ENCODE measurements around the gene ATPAF2. TPM values are rescaled to one million over a fixed set of nuclear protein-coding genes. Genes with fewer than 3 reads are reported as not detected.

ATPAF2 gene
- polyA plus RNA-seq (2013, experiment 1 of 2), result 18.5 TPM
- 19.0 TPM for polyA plus RNA-seq (2013, experiment 2 of 2)

- H2BK12ac ChIP-seq (ENCODE audit: low read length), result no peak within 1 kb of the TSS
- peaks cover 0 to 2% (median 0%) of the 10 kb centered on the region in 3 experiments for H3K27me3 ChIP-seq (ENCODE audit: control insufficient read depth in 3 of 3, insufficient read depth in 3 of 3, low read depth in 1 of 3, low read length in 3 of 3)
- peak within 1 kb of the TSS; percentile 72 to 99 for H3K4me3 ChIP-seq (ENCODE audit: low read length in 2 of 2)
- H3K14ac ChIP-seq (ENCODE audit: low read length), result peak within 1 kb of the TSS; percentile 98
- H2BK120ac ChIP-seq (ENCODE audit: low read depth, low read length), result peak within 1 kb of the TSS; percentile 43
- peaks cover 7% of the 10 kb centered on the region for H3K79me1 ChIP-seq (ENCODE audit: low read depth, low read length)
- peak within 1 kb of the TSS; percentile 91 for H2AFZ ChIP-seq (ENCODE audit: low read length)
- H2BK15ac ChIP-seq (ENCODE audit: low read length), result no peak within 1 kb of the TSS
- H4K91ac ChIP-seq (ENCODE audit: low read depth, low read length, poor library complexity), result peak within 1 kb of the TSS; percentile 34
- no peak within 1 kb of the TSS for H3K4ac ChIP-seq (ENCODE audit: low read length)
- H3K27ac ChIP-seq (replicated peaks; ENCODE audit: low read length), result no peak within 1 kb of the TSS
- H2BK5ac ChIP-seq (ENCODE audit: low read length), result peak within 1 kb of the TSS; percentile 88
- peak within 1 kb of the TSS; percentile 90 for H3K23ac ChIP-seq (ENCODE audit: low read depth, low read length, poor library complexity)
- peak within 1 kb of the TSS; percentile 89 for H3K4me2 ChIP-seq (ENCODE audit: insufficient read depth, low read length, poor library complexity, severe bottlenecking)
- peak within 1 kb of the TSS; percentile 98 for H3K18ac ChIP-seq (ENCODE audit: low read length)
- H3K9me3 ChIP-seq (replicated peaks in 1 of 2; ENCODE audit: control insufficient read depth in 2 of 2, insufficient read depth in 1 of 2, low read depth in 1 of 2, low read length in 2 of 2), result no peaks in the 10 kb centered on the region
- DNase-seq (ENCODE audit: low spot score), result peak; percentile 99
- peaks cover 13 to 17% of the 10 kb centered on the region in 2 donors for H3K4me1 ChIP-seq (ENCODE audit: control insufficient read depth in 2 of 2, insufficient read depth in 1 of 2, low read depth in 1 of 2, low read length in 2 of 2)
- WGBS, 2 donors (ENCODE audit: extremely low coverage in 2 of 2, insufficient read length in 2 of 2, insufficient replicate concordance in 1 of 2), result no CpG with 5 or more reads among the region's 67 CpGs
- H4K8ac ChIP-seq (ENCODE audit: low read depth, low read length), result no peak within 1 kb of the TSS
- peak within 1 kb of the TSS; percentile 85 for H3K9ac ChIP-seq (ENCODE audit: low read depth, low read length, poor library complexity)
- peak within 1 kb of the TSS; percentile 73 for H2AK5ac ChIP-seq (ENCODE audit: low read depth, low read length)
- H3K36me3 ChIP-seq (replicated peaks in 1 of 2; ENCODE audit: control insufficient read depth in 2 of 2, insufficient read depth in 2 of 2, low read length in 2 of 2), result peaks cover 0 to 2% of the 10 kb centered on the region in 2 donors
Observed at GRCh38 chr17:18038861-18039534, at the start of gene ATPAF2, which contains the start of gene GID4. ATPAF2 (minus strand) TSS chr17:18039168; CDS start chr17:18039013, 155 bp downstream. GID4 (plus strand) TSS chr17:18039408; CDS start chr17:18039465, 57 bp downstream.

- DNase-seq (ENCODE audit: low spot score), result peak; percentile 89
- Histone ChIP-seq H3K9ac (ENCODE audit: low read depth, low read length, poor library complexity) (peak within 1 kb of the TSS; percentile 82), H3K9me3 (replicated peaks in 1 of 2; ENCODE audit: control insufficient read depth in 2 of 2, insufficient read depth in 1 of 2, low read depth in 1 of 2, low read length in 2 of 2) (no peaks in the 10 kb centered on the region), H3K14ac (ENCODE audit: low read length) (no peak within 1 kb of the TSS), H4K91ac (ENCODE audit: low read depth, low read length, poor library complexity) (no peak within 1 kb of the TSS), H4K8ac (ENCODE audit: low read depth, low read length) (no peak within 1 kb of the TSS), H3K27ac (replicated peaks; ENCODE audit: low read length) (peak within 1 kb of the TSS; percentile 43), H3K36me3 (replicated peaks in 1 of 2; ENCODE audit: control insufficient read depth in 2 of 2, insufficient read depth in 2 of 2, low read length in 2 of 2) (peaks cover 1 to 21% of the 10 kb centered on the region in 2 donors), H3K4me2 (ENCODE audit: insufficient read depth, low read length, poor library complexity, severe bottlenecking) (peak within 1 kb of the TSS; percentile 76), H2BK15ac (ENCODE audit: low read length) (peak within 1 kb of the TSS; percentile 80), H3K27me3 (ENCODE audit: control insufficient read depth in 3 of 3, insufficient read depth in 3 of 3, low read depth in 1 of 3, low read length in 3 of 3) (no peaks in the 10 kb centered on the region), H2AFZ (ENCODE audit: low read length) (peak within 1 kb of the TSS; percentile 96), H2BK120ac (ENCODE audit: low read depth, low read length) (peak within 1 kb of the TSS; percentile 96), H3K4me3 (ENCODE audit: low read length in 2 of 2) (peak within 1 kb of the TSS; percentile 79), H2BK12ac (ENCODE audit: low read length) (no peak within 1 kb of the TSS), H3K4ac (ENCODE audit: low read length) (no peak within 1 kb of the TSS), H3K4me1 (ENCODE audit: control insufficient read depth in 2 of 2, insufficient read depth in 1 of 2, low read depth in 1 of 2, low read length in 2 of 2) (peaks cover 0 to 6% of the 10 kb centered on the region in 2 donors), H3K79me1 (ENCODE audit: low read depth, low read length) (peaks cover 6% of the 10 kb centered on the region), H2AK5ac (ENCODE audit: low read depth, low read length) (peak within 1 kb of the TSS; percentile 99), H2BK5ac (ENCODE audit: low read length) (peak within 1 kb of the TSS; percentile 46), H3K23ac (ENCODE audit: low read depth, low read length, poor library complexity) (peak within 1 kb of the TSS; percentile 80), H3K18ac (ENCODE audit: low read length) (peak within 1 kb of the TSS; percentile 91)
- WGBS, 2 donors (ENCODE audit: extremely low coverage in 2 of 2, insufficient read length in 2 of 2, insufficient replicate concordance in 1 of 2), result no CpG with 5 or more reads among the region's 52 CpGs
Observed at GRCh38 chr17:18087610-18088491, 48.9 kb upstream of the ATPAF2 start, which contains the start of gene DRG2. DRG2 (plus strand) TSS chr17:18087948; CDS start chr17:18088024, 76 bp downstream.

GRCh38 chr17:18084256-18084655 is 45.3 kb upstream of the ATPAF2 start:
- Histone ChIP-seq H2AK5ac (ENCODE audit: low read depth, low read length) (no peak overlapping the region), H4K91ac (ENCODE audit: low read depth, low read length, poor library complexity) (no peak overlapping the region), H3K9ac (ENCODE audit: low read depth, low read length, poor library complexity) (no peak overlapping the region), H2BK12ac (ENCODE audit: low read length) (no peak overlapping the region), H3K4me1 (ENCODE audit: control insufficient read depth in 2 of 2, insufficient read depth in 1 of 2, low read depth in 1 of 2, low read length in 2 of 2) (peaks cover 0 to 6% of the 10 kb centered on the region in 2 donors), H3K23ac (ENCODE audit: low read depth, low read length, poor library complexity) (no peak overlapping the region), H3K9me3 (replicated peaks in 1 of 2; ENCODE audit: control insufficient read depth in 2 of 2, insufficient read depth in 1 of 2, low read depth in 1 of 2, low read length in 2 of 2) (no peaks in the 10 kb centered on the region), H3K27ac (replicated peaks; ENCODE audit: low read length) (no peak overlapping the region), H3K79me1 (ENCODE audit: low read depth, low read length) (peaks cover 2% of the 10 kb centered on the region), H3K14ac (ENCODE audit: low read length) (no peak overlapping the region), H2AFZ (ENCODE audit: low read length) (no peak overlapping the region), H3K27me3 (ENCODE audit: control insufficient read depth in 3 of 3, insufficient read depth in 3 of 3, low read depth in 1 of 3, low read length in 3 of 3) (no peaks in the 10 kb centered on the region), H3K4ac (ENCODE audit: low read length) (no peak overlapping the region), H2BK5ac (ENCODE audit: low read length) (no peak overlapping the region), H2BK120ac (ENCODE audit: low read depth, low read length) (no peak overlapping the region), H3K18ac (ENCODE audit: low read length) (no peak overlapping the region), H3K4me2 (ENCODE audit: insufficient read depth, low read length, poor library complexity, severe bottlenecking) (no peak overlapping the region), H4K8ac (ENCODE audit: low read depth, low read length) (no peak overlapping the region), H3K4me3 (ENCODE audit: low read length in 2 of 2) (no peak overlapping the region), H3K36me3 (replicated peaks in 1 of 2; ENCODE audit: control insufficient read depth in 2 of 2, insufficient read depth in 2 of 2, low read length in 2 of 2) (no peaks in the 10 kb centered on the region), H2BK15ac (ENCODE audit: low read length) (no peak overlapping the region)
- no peak for DNase-seq (ENCODE audit: low spot score)
- WGBS, 2 donors (ENCODE audit: extremely low coverage in 2 of 2, insufficient read length in 2 of 2, insufficient replicate concordance in 1 of 2), result no CpG with 5 or more reads among the region's 4 CpGs

Data from neuronal stem cell (in vitro differentiated cells).